Measurements from ENCODE around the gene ZBTB11.
"Not testable (repeated sequence)": the region's sequence is repeated elsewhere in the genome, so short reads cannot be mapped to it uniquely, and the experiment has no call there.

ZBTB11 gene

GRCh38 chr3:101642441-101642840 lies 34.5 kb downstream of the ZBTB11 start:
- H3K27me3 ChIP-seq (ENCODE audit: insufficient read depth, poor library complexity, severe bottlenecking): no peaks in the 10 kb centered on the region
- TF ChIP-seq CTCF (IDR thresholded peaks at IDR 0.05; ENCODE audit: insufficient read depth, low read length) (no peak), SPI1 (IDR thresholded peaks at IDR 0.05; ENCODE audit: borderline replicate concordance, low read depth) (no peak), REST (IDR thresholded peaks at IDR 0.05; ENCODE audit: insufficient replicate concordance, low read depth) (no peak), GABPA (IDR thresholded peaks at IDR 0.05; ENCODE audit: low read depth) (no peak), POLR2AphosphoS5 (IDR thresholded peaks at IDR 0.05; ENCODE audit: low read depth) (no peak)
- no peak overlapping the region for H3K27ac ChIP-seq (replicated peaks)
- H3K4me3 ChIP-seq (replicated peaks; ENCODE audit: insufficient read depth, low read length): no peak overlapping the region
- DNase-seq (ENCODE audit: low read depth in 1 of 2, low spot score in 1 of 2): no peak

GRCh38 chr3:101641397-101642115 lies 35.4 kb downstream of the ZBTB11 start:
- not testable (repeated sequence) for DNase-seq (ENCODE audit: low read depth in 1 of 2, low spot score in 1 of 2); H3K4me3 ChIP-seq (replicated peaks; ENCODE audit: insufficient read depth, low read length); H3K27me3 ChIP-seq (ENCODE audit: insufficient read depth, poor library complexity, severe bottlenecking); H3K27ac ChIP-seq (replicated peaks)

GRCh38 chr3:101640256-101640655 lies 36.7 kb downstream of the ZBTB11 start:
- TF ChIP-seq CTCF (IDR thresholded peaks at IDR 0.05; ENCODE audit: insufficient read depth, low read length) (no peak), GABPA (IDR thresholded peaks at IDR 0.05; ENCODE audit: low read depth) (no peak), SPI1 (IDR thresholded peaks at IDR 0.05; ENCODE audit: borderline replicate concordance, low read depth) (no peak), POLR2AphosphoS5 (IDR thresholded peaks at IDR 0.05; ENCODE audit: low read depth) (no peak), REST (IDR thresholded peaks at IDR 0.05; ENCODE audit: insufficient replicate concordance, low read depth) (no peak)
- Histone ChIP-seq H3K27me3 (ENCODE audit: insufficient read depth, poor library complexity, severe bottlenecking) (no peaks in the 10 kb centered on the region), H3K4me3 (replicated peaks; ENCODE audit: insufficient read depth, low read length) (no peak overlapping the region), H3K27ac (replicated peaks) (no peak overlapping the region)
- DNase-seq (ENCODE audit: low read depth in 1 of 2, low spot score in 1 of 2): no peak

- TF ChIP-seq POLR2AphosphoS5 (IDR thresholded peaks at IDR 0.05; ENCODE audit: low read depth): no peak
- TF ChIP-seq REST (IDR thresholded peaks at IDR 0.05; ENCODE audit: insufficient replicate concordance, low read depth): no peak
- no peak for TF ChIP-seq SPI1 (IDR thresholded peaks at IDR 0.05; ENCODE audit: borderline replicate concordance, low read depth)
- TF ChIP-seq GABPA (IDR thresholded peaks at IDR 0.05; ENCODE audit: low read depth): no peak
- TF ChIP-seq CTCF (IDR thresholded peaks at IDR 0.05; ENCODE audit: insufficient read depth, low read length): no peak
- no peak overlapping the region for H3K27ac ChIP-seq (replicated peaks)
Observed at GRCh38 chr3:101639280-101639963, 37.5 kb downstream of the ZBTB11 start.

More at GRCh38 chr3:101639280-101639963, 37.5 kb downstream of the ZBTB11 start:
- no peaks in the 10 kb centered on the region for H3K27me3 ChIP-seq (ENCODE audit: insufficient read depth, poor library complexity, severe bottlenecking)
- DNase-seq (ENCODE audit: low read depth in 1 of 2, low spot score in 1 of 2): no peak
- no peak overlapping the region for H3K4me3 ChIP-seq (replicated peaks; ENCODE audit: insufficient read depth, low read length)
